UCSD-AML1 (cell line): ENCODE data around the gene SGF29.
"Not testable (repeated sequence)": the region's sequence is repeated elsewhere in the genome, so short reads cannot be mapped to it uniquely, and the experiment has no call there.

ENCODE experiments used
- DNase-seq: peaks from one replicate; lab custom pipeline; 2025; ENCODE audit not compliant: unreplicated experiment; lab: John Stamatoyannopoulos, UW

Gene SGF29

DNA sequence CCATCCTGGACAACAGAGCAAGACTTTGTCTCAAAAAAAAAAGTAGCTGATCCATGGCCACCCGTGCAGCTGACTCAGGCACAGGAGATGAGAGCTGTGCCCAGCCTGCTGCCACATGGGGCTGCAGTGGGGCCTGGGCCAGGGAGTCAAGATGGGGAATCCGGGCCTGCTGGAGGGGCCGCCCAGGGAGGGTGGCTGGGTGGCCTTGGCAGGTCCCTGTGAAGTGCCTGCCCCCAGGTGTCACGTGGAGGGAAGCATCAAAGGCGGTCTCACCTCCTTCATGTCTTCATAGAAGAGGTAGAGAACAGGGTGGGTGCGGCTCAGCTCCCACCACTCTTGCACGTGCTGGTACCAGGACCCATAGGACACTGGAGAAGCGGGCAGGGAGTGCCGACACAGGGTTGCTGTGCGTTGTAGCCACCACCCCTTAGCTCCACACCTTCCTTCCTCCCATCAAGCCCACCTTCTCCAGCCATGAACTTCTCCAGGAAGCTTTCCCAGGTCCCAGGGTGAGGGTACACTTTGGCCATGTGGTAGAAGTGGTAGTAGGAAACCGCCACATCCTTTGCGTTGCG, 39.3 kb downstream of the SGF29 start:
- DNase-seq, result no peak

DNA sequence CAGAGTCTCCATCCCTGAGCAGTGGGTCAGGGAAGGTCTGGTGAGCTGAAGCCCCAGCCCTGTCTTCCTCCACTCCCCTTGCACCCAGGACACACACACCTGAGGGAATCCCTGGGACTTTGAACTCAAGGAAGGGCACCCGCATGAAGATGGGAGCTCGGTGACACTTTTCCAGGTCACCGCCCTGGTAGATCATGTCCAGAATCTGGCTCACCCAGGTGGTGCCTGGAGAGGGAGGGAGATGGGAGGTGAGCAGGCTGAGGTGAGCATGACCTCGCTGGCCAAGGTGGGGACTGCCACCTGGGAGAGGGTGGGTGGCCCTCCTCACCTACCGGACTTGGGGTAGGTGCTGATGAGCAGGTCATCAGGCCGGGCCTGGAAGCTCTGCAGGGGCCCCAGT, 41.7 kb downstream of the SGF29 start:
- DNase-seq, result not testable (repeated sequence)

DNA sequence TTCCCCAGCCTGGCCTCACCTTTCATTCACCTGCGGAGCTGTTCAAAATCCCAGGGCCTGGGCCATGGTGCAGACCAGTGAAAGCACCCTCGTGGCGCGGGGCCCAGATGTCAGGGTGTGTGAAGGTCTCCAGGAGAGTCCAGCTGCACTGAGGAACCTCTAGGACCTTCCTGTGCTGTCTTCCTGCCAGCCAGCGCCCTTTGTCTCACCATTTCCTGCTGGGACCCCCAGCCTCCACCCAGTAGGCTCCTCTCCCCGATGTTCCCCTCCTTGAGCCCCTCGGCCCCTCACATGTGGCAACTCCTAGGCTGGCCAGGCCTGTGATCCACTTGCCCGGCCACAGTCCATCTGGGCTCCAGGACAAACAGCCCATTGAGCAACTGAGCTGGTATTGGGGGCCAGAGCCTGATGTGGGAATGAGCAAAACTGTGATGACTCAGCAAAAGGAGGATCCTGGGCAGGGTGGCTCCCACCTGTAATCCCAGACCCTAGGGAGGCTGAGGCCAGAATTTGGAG, 42.5 kb downstream of the SGF29 start:
- DNase-seq, result no peak

DNA sequence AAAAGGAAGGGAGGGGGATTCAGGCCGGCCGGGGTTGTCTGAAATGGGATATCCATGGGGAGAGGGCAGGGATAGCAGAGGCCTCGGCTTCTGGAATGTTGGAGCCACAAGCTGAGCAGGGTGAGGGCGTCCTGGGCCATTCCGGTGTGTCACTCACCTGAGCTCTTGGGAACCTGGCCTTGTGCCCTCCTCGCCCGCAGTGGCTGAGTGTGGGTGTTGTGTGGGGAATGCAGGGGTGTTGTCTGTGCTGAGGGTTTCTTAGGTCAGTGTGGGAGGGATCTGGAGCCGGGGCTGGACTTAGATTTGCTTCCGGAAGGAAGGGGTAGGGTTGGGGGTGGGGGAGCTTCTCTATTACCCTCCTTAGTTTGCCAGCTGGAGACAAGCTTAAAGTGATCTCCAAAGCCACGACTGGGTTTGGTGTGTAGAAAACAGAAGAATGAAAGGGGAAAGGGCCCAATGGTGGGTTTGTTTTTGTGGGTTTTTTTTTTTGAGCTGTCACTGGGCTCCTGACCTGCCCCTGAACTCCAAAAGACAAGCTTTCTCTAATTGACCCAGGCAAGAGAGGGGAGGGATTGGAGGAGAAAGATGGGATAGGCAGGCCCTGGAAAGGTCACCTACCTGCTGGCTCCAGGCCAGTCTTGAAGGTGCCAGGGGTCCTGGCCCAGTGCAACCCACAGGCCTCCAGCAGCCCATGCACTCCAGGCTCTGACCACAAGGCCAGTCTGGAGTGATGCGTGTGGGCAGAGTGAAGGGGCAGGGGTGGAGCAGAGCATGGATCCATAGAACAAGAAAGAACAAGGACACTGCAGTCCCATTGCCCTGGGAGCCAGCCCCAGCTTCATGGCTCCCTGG, 43.3 kb downstream of the SGF29 start, which contains the start of gene SULT1A2:
Gene SULT1A2 (minus strand): TSS at position 211 of the 852 bp plus-strand sequence. CDS start 1,120 bp downstream, outside the sequence.
- DNase-seq, result peak; percentile 50

DNA sequence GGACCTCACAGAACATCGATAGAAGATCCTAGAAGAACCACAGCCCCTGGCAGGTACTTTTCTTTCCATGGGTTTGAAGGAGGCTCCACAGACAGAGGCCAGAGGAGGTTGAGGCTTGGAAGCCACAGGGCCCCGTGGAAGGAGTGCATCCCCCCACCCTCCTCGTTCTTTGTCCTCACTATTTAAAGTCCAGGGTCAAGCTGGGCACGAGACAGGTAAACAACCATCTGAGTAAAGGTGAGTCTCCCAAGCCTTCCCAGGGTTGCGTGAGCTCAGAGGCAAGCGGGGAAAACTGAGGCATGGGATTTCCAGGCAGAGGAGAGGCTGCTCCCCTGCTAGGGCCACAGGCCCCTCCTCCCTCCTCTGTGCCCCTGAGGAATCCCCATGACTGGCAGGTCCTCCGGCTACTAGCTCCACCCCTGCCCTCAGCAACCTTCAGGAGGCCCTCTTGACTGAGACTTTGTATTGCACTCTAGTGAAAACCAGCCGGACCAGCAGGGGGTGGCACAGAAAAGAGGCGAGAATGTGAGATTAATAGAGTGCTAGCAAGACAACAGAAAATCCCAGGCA, 44.1 kb downstream of the SGF29 start:
- peak; percentile 45 for DNase-seq

DNA sequence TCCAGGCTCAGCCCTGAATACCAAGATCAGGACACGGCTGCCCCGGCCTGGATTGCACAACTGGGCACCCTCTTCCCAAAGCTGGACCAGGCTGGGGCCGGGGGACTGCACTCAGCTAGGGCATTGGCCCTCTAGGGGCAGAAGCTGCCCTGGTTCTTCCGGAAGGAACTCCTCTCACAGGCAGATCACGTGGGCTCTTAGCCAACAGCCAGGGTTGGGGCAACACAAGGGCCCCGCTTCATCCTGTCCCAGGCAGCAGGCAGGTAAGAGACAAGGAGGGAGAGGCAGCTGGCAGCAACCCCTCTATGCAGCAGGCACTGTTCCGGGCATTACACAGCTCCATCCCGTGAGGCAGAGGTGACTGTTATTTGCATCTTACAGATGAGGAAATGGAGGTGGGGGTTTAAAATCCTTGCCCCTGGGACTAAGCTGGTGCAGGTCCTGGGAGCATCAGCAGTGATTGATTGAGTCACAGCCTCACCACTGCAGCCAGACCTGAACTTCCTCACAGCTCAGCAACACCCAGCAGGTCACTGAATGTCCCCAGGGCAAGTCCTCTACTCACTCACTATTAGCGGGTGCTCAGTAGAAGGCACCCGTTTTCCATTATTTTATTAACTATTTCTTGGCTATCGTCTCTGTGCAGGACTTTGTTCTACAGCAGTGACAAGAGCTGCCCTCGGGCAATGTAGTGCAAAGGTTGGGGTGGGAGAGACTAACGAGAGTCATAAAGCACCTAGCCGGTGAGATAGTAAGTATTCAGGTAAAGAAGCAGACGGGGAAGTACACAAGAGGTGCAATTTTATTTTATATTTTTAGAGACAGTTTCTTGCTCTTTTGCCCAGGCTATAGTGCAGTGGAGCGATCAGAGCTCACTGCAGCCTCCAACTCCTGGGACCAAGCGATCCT, 45.9 kb downstream of the SGF29 start:
- not testable (repeated sequence) for DNase-seq

DNA sequence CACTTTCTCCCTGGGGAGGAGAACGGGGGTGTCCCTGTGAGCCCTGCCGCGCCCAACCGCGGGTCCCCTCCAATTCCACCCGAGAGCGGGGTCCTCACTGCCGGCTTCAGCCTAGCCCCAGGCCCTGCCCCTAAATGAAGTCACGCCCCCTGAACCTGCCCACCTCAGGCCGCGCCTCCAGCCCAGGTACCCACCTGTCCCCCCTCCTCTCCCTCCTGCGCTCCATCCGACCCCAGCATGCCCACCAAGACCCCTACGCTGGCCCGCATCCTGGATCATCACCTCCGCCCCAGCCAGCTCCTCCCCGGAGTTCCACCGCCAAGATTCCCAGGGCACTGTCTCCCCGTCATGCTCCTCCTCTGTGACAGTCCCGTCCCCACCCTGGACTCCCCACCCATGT, 47.2 kb downstream of the SGF29 start:
- DNase-seq, result not testable (repeated sequence)

DNA sequence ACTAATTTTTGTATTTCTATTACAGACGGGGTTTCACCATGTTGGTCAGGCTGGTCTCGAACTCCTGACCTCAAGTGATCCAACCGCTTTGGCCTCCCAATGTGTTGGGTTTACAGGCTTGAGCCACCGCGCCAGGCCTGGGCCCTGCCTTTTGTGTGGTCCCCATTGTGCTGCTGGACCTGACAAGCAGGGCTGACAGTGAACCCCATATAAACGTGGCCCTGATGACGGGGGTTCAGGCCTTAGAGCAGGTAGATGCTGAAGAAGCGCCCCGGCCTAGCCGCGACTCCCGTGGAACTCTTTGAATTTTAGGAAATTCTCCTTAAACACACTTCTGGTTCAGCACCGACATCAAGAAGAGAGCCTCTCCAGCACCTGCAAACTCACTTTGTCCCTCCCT, 47.9 kb downstream of the SGF29 start:
- DNase-seq, result not testable (repeated sequence)

DNA sequence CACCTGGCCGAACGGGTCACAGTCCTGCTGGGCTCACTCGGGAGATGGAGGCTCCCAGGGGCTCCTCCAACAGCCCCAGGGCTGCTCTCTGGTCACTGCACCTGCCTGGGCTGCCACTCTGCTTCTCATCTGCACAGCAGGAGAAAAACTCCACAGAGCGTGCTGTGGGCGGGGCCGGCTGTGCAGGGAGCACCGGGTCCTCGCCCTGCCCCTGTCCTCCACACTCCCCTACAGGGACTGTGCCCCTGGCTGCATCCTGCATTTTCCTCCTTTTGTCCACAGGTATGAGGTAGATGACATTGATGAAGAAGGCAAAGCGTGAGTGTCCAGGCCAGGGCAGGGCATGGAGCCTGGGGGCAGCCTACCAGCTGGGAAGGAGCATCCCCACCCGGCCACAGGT, 48.3 kb downstream of the SGF29 start:
- not testable (repeated sequence) for DNase-seq

DNA sequence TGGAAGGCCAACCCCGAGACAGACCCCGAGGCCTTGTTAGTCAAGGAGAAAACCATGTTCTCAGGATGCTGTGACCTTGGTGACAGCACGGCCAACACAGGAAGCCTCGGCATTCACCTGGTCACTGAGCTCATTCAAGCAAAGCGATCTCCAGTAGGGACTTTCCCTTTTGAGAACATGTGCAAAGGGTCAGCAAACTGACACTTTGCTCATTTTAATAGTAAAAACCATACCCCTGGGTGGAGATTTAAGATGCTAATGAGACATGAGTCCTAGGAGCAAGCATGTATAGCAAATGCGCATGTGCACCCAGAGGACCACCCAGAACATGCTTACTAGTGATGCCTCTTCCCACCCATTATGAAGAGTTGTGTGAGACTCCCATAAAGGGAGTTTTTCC, 48.8 kb downstream of the SGF29 start:
- DNase-seq, result no peak

DNA sequence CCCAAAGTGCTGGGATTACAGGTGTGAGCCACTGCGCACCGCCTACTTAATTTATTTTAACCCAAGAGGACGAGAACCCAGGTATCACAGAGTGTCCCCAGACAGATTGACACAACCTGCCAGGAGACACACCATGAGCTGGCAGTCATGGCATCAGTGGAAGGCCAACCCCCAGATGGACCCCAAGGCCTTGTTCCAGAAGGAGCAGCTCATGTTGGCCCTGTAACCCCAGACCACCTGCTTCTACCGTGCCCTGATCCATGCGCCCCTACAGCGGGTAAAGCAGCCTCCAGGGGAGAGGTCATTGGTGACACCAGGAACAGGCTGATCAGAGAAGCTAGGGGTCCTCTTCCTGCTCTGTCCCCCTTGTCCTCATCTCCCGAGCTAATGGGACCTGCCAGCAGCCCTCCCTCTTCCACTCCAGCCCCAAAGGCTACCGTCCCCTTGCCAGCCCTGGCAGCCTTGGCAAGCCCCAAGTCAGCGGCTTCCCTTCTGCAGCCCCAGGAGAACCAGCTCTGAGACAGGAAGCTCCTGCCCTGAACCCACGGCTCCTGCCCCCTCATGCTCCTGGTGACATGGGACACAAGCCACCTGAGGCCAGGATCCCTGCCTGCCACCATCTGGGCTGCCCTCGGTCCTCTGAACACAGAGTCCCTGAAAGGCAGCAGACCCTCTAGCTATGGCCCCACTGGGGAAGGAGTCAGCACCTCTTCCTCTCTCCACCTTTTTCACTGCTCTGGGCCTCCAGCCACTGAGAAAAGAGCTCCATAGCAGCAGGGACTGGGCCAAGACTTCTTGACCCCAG, 49.9 kb downstream of the SGF29 start:
- no peak for DNase-seq

DNA sequence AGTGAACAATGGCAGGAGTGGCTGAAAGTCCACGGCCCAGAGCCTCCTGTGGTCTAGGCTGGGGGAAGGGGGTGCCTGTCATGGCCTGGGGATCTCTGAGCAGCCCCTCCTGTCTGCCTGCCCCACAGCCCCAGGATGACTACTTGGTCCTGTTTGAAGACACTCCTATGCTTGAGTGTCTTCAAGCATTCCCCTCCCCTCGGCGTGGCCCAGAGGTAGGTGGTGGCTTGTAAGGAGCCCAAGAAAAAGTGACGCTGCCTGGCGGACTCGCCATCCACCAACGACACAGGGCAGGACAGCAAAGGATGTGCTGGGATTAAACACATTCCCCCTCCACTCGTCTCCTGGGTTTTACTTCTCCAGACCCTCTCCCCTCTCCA, 50.5 kb downstream of the SGF29 start:
- DNase-seq, result no peak

DNA sequence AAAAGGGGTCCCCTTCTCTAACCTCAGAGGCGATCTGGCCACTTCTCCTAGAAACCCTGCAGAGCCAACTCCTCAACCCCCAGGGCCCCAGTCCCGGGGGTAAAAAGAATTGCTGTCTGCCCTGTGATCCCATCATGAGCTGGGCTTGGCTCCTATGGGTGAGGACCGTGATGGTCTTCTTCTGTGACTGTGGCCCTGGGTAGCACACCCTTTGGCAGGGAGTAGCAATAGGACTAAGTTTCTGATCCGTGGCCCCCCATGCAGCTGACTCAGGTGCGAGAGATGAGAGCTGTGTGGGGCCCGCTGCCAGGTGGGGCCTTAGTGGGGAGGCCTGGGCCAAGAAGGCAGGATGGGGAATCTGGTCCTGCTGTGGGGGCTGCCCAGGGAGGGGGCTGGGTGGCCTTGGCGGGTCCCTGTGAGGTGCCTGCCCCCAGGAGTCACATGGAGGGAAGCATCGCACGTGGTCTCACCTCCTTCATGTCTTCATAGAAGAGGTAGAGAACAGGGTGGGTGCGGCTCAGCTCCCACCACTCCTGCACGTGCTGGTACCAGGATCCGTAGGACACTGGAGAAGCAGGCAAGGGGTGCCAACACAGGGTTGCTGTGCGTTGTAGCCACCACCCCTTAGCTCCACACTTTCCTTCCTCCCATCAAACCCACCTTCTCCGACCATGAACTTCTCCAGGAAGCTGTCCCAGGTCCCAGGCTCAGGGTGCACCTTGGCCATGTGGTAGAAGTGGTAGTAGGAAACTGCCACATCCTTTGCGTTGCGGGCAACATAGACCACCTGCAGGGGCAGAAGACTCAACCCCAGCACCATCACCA, 52.8 kb downstream of the SGF29 start:
- DNase-seq, result no peak

DNA sequence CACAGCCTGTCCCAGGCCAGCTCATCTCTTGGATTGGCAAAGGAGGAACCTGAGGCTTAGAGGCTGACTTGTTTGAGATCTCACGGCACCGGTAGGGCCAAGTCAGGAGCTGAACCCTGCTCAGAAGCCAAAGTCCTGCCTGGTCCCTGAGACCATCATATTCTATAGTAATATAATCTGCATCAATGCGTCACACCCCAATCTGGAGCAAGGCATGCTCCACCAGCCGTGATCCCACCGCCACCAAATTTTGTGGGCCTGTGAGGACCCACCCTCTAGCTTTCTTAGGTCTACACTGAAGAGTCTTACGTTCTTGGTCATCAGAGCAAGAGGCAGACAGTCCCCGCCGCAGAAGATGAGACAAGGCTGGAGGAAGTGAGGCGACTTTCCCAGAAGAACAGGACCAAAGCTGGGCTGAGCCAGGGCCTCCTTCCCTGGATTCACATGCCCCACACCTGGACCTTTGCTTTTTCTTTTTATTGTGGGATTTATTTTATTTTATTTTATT, 53.5 kb downstream of the SGF29 start:
- no peak for DNase-seq

DNA sequence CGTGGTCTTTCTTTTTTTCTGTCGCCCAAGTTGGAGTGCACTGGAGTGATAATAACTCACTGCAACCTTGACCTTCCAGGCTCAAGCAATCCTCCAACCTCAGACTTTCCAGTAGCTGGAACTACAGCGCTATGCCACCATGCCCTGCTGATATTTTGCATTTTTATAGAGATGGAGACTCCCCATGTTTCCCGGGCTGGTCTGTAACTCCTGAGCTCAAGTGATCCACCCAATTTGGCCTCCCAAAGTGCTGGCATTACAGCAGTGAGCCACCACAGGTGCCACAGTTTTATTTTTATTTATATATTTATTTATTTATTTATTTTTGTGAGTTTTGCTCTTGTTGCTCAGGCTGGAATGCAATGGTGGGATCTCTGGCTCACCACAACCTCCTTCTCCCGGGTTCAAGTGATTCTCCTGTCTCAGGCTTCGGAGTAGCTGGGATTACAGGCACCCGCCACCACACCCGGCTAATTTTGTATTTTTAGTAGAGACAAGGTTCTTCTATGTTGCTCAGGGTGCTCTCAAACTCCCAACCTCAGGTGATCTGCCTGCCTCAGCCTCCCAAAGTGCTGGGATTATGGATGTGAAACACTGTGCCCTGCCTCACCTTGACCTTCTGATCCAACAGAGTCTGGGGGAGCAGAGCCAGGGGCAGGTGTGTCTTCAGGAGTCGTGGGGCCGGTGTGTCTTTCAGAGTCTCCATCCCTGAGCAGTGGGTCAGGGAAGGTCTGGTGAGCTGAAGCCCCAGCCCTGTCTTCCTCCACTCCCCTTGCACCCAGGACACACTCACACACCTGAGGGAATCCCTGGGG, 54.2 kb downstream of the SGF29 start:
- not testable (repeated sequence) for DNase-seq

DNA sequence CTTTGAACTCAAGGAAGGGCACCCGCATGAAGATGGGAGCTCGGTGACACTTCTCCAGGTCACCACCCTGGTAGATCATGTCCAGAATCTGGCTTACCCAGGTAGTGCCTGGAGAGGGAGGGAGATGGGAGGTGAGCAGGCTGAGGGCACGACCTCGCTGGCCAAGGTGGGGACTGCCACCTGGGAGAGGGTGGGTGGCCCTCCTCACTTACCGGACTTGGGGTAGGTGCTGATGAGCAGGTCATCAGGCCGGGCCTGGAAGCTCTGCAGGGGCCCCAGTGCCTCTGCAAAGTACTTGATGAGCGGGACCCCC, 54.7 kb downstream of the SGF29 start:
- not testable (repeated sequence) for DNase-seq

DNA sequence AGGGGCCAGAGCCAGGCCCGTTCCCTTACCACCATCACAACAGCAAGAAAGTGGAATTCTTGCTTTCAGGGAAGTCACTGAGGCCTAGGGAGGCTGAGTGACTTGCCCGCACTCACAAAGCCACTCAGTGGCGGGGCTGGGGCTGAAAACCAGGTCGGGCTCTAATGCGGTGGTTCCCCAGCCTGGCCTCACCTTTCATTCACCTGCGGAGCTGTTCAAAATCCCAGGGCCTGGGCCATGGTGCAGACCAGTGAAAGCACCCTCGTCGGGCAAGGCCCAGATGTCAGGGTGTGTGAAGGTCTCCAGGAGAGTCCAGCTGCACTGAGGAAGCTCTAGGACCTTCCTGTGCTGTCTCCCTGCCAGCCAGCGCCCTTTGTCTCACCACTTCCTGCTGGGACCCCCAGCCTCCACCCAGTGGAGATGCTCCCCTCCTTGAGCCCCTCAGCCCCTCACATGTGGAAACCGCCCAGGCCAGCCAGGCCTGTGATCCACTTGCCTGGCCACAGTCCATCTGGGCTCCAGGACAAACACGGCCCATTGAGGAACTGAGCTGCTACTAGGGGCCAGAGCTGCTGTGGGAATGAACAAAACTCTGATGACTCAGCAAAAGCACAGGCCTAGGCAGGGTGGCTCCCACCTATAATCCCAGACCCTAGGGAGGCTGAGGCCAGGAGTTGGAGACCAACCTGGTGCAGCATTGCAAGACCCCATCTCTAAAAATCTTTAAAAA, 55.3 kb downstream of the SGF29 start:
- not testable (repeated sequence) for DNase-seq
